Dedifferentiated amniotic fluid mesenchymal stem cell (primary cell): Measurements from ENCODE around the gene TBX10.
A peak's percentile ranks its signal among the peaks of the same experiment; 100 is the strongest.
"Not testable (repeated sequence)": the region's sequence is repeated elsewhere in the genome, so short reads cannot be mapped to it uniquely, and the experiment has no call there.

Source experiments
- DNase-seq: peaks from one replicate; pipeline ENCODE4 v3.0.0-alpha.2; 2016; ENCODE audit errors: extremely low spot score

TBX10 gene

GRCh38 chr11:67632175-67632981, 7.2 kb downstream of the TBX10 start:
- DNase-seq = no peak

- DNase-seq = no peak
Observed at GRCh38 chr11:67631853-67632174, 7.7 kb downstream of the TBX10 start.

GRCh38 chr11:67631411-67631810, 8.2 kb downstream of the TBX10 start:
- no peak for DNase-seq

- no peak for DNase-seq
Observed at GRCh38 chr11:67630943-67631331, 8.6 kb downstream of the TBX10 start.

GRCh38 chr11:67630228-67630942, 9.2 kb downstream of the TBX10 start:
- peak; percentile 97 for DNase-seq

- peak; percentile 71 for DNase-seq
Observed at GRCh38 chr11:67629386-67630227, 10.0 kb downstream of the TBX10 start, which contains the start of gene NUDT8. TSS of gene NUDT8 (minus strand) at chr11:67629937. CDS start at chr11:67629911, 26 bp downstream.

GRCh38 chr11:67628710-67629385, 10.7 kb downstream of the TBX10 start:
- DNase-seq = no peak

- no peak for DNase-seq
Observed at GRCh38 chr11:67627812-67628624, 11.5 kb downstream of the TBX10 start.

- DNase-seq = no peak
Observed at GRCh38 chr11:67627441-67627811, 12.1 kb downstream of the TBX10 start.

- no peak for DNase-seq
Observed at GRCh38 chr11:67626970-67627369, 12.6 kb downstream of the TBX10 start.

GRCh38 chr11:67626131-67626833, 13.3 kb downstream of the TBX10 start:
- not testable (repeated sequence) for DNase-seq

- DNase-seq = not testable (repeated sequence)
Observed at GRCh38 chr11:67623795-67624194, 15.8 kb downstream of the TBX10 start.

- DNase-seq = not testable (repeated sequence)
Observed at GRCh38 chr11:67622905-67623304, 16.7 kb downstream of the TBX10 start.

GRCh38 chr11:67621928-67622327, 17.6 kb downstream of the TBX10 start:
- DNase-seq = not testable (repeated sequence)

- DNase-seq = not testable (repeated sequence)
Observed at GRCh38 chr11:67620621-67621020, 18.9 kb downstream of the TBX10 start.

- DNase-seq = not testable (repeated sequence)
Observed at GRCh38 chr11:67619683-67620618, 19.6 kb downstream of the TBX10 start.

GRCh38 chr11:67618901-67619659, 20.5 kb downstream of the TBX10 start:
- not testable (repeated sequence) for DNase-seq

- no peak for DNase-seq
Observed at GRCh38 chr11:67617243-67617953, 22.2 kb downstream of the TBX10 start.
